ENCODE results near the gene NPEPPS.

DNA sequence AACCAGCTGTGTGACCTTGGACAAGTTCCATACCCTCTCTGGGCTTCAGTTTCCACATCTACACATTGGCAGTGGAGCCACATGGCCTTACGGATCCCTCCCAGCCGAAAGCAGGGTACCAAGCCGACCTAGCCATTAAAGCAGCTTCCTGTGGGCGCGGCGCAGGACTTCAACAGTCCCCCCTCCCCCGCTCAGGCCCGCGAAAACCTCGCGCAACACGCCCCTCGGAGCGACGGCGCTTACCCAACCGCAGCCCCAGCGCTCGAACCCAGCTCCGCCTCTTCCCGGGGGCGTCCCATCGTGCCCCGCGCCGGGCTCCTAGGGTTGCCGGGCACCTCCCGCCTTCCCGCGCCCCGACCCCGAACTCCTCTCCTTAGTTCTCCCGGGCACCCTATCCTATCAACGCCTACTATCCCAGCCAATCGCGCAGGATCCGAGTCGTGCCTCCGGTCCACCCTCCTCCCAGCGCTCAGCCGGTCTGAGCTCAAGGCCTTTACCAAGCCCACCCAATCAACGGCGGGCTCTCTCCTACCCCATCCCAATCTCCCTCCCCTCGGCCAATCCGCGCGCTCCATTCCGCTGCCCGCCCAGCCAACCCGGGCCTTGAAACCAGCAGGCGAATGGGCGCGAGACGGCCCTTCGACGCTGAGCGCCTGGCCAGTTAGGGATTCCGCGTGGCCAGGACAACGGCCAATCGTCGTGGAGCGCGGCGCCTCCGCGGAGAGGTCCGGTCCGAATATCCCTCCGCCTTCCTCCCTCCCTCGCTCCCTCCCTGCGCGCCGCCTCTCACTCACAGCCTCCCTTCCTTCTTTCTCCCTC, 118.5 kb downstream of the NPEPPS start, which contains the start of gene KPNB1:
- TF ChIP-seq EZH2 (IDR thresholded peaks at IDR 0.05; ENCODE audit: insufficient read depth, poor library complexity, severe bottlenecking) (no peak), EZH2phosphoT487 (IDR thresholded peaks at IDR 0.05; ENCODE audit: insufficient read depth, low read depth) (no peak)

All from GM23248 (cell line).